GM18951 (cell line): ENCODE data around the gene LIMS2.

Experiments
- POLR2A ChIP-seq: IDR thresholded peaks from 4 replicates; pipeline ENCODE4 v1.6.1; 2011; ENCODE audit warnings: mild to moderate bottlenecking; ENCODE audit not compliant: insufficient read length, insufficient read depth; ENCODE audit errors: extremely low read depth
- in situ Hi-C: fragments of 300-500 bp; cut with MboI; formaldehyde crosslinking; loops from one replicate; pipeline ENCODE4 v1.12.0; 2022; ENCODE audit warnings: low sequenced_read_pairs, mixed read lengths, inconsistent platforms; ENCODE audit not compliant: unreplicated experiment

The LIMS2 gene

DNA sequence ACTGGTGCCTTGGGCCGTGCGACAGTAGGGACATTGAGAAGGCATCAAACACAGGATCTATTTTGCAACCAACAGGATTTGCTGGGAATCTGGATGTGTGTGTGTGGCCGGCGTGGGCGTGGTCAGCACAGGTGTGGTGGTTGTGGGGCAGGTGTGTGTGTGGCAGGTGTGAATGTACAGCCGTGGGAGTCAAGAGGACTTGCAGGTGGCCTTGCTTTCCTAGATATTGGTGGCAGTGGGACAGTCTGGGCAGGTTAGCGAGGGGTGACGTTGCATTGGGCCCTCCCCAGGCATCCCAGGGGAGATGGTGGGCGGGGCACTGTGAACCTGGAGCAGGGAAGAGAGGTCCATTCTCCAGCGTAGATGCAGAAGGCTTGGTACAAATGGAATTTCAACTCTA, 3.2 kb upstream of the LIMS2 start:
- TF ChIP-seq POLR2A, result no peak

DNA sequence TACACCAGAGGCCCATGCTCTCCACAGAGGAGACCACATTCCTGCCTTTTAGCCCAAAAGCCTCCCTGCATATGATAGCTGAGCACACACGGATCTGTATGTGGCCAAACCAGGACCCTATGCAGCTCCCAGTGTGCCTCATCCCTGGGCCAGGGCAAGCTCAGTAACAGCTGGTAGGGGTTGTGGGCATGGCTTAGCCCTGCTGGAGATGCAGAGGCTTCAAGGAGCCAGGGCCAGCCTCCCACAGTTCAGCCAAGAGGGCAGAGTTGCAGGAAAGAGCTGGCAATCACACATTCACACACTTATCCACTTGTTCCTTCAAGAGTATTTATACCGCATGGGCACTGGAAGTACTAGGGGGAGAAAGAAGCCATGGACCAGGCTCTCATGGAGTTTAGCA, 1.6 kb upstream of the LIMS2 start:
- in situ Hi-C loops, result no loop called here
- TF ChIP-seq POLR2A, result no peak

More for the DNA sequence above, 3.2 kb upstream of the LIMS2 start:
- in situ Hi-C loops, result no loop called here

DNA sequence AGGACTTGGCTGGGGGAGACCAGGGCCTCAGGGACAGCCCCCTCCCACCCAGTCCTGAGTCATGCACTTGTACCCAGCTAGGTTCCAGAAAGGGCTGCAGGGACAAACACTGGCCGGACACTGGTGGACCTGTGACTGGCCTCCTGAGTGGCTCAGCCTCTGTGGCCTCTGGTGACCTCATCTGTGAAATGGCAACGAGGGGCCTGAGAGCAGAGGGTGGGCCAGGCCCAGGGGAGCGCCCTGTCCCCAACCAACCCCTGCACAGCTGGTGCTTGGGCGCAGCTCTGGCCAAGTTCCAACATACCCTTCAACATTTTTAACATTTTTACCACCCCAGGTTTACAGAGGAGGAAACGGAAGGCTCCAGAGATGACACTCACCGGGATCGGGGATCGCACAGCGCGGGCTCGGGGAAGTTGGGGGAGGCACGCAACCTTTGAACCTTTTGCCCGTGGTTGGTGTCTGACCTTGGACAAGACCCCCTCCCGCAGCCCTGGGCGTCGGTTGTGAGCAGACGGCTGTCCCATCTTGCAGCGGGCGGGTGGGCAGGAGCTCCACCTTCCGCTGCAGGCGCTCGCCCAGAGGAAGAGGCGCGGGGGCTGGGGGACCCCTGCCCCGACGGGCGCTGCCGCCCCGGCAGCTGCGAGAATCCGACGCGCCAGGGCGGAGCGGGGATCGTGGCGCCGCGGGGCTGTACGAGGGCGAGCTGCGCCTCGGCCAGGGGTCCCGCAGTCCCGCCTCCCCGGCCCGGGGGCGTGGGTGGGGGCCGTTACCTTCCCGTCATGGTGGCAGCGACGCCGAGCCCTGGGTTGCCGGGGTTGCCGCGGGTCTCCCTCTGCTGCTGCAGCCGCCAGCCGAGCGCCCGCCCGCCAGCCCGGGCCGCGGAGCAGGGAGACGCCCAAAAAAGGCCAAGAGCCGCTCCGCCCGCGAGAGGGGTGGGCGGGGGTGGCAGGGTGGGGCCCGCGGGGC, 805 bp downstream of the LIMS2 start:
- TF ChIP-seq POLR2A, result no peak
- in situ Hi-C loops, result no loop called here

DNA sequence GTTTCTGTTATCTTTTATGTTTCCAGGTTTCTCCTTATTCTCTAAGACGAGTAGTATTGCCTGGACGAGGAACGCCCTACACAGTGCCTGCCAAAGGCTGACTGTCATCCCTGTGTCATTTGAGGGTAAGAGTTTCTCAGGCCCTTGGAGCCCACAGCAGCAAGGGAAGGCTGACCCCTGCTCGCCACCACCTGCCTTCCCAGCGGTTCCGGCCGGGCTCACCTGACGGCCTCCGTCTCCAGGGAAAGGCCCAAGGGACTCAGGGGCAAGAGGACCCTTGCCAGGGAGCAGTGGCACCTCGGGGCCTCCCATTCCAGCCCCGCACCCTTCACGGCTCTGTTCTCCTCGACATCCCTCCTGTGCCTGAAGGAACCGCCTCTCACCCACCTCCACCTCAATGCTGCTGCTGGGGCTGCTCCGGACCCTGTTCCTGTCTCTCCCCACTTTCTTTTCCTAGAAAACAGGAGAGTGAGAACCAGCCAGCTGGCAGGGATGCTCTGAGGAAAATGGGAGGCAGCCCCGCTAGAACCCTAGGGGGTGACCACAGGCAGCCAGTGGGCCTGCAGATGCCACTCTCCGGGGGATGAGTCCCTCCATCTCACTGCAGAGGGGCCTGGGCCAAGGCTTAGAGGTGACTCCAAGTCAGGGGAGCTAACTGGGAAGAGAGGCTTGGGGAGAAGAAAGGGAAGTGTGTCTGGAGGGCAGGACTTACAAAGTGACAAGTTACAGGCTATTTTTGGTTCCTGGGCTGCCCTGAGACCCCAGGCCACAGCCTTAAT, 1.9 kb downstream of the LIMS2 start:
- in situ Hi-C loops, result no loop called here
- TF ChIP-seq POLR2A, result no peak

DNA sequence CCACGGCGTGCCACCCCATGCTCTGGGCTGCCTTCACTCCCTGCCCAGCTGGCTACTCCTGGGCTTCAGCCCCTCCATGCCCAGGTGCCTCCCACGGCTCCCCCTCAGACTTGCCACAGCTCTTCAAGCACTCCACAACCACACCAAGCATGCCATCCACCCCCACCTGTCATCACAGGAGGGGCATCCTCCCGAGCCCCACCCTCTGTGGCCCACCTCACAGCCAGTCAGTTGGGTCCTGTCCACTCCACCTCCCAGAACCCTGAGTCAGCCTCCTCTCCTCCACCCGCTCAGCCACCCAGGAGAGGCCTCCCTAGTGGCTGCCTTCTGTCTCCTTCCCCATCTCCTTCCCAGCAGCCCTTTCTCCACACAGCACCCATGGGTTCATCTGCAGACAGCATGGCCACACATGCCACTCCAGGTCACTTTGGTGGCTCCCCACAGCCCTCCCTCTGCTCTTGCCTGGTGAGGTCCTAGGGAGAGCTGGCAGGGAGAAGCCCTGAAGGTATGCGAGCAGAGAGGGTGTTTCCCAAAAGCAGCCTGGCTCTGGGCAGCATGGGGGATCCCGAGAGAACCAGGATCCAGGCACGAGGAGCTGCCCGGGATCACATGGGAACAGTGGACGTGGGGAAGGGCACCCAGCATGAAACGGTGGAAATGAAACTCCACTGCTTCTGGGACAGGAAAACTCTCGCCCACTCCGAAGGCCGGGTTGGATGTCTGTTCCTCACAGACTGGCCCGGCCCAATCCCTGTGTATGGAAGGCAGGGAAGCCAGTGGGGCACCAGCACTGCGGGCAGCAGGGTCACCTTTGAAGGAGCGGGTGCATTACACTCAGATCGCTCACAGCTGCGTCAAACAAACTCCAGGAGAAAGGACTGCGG, 2.7 kb downstream of the LIMS2 start:
- TF ChIP-seq POLR2A, result no peak
- in situ Hi-C loops, result no loop called here

DNA sequence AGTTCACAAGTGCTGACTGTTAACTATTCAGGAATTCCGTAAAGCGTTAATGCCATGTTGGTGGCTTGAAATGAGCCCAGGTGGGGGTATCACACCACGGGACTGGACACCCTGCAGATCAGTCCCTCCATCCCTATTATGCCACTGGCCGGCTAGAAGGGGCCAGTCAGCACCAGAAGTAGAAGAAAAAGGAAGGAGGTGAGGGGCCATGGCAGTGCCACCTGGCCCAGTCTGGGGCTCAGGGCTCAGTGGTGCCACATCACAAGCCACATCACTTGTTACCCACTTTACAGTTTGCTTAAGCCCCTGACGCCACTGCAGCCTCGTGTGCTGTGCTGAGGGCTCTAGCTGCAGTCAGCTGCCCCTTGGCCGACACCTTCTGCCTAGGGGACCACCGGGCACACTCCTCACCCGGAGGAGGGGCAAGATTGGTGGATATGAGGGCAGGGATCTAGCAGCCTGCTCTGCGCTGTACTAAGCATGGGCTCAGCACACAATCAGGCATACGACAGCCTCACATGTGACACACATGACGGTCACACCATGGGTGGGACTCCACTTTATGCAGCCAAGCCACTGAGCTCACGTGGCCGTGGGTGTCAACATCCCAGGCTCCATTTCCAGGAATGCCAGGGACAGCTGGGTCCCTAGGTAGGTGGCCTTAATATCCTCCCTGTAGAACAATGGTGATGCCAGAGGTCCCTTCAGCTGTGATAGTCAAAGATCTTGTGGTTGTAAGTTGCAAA, 3.6 kb downstream of the LIMS2 start:
- TF ChIP-seq POLR2A, result no peak
- in situ Hi-C loops, result no loop called here

DNA sequence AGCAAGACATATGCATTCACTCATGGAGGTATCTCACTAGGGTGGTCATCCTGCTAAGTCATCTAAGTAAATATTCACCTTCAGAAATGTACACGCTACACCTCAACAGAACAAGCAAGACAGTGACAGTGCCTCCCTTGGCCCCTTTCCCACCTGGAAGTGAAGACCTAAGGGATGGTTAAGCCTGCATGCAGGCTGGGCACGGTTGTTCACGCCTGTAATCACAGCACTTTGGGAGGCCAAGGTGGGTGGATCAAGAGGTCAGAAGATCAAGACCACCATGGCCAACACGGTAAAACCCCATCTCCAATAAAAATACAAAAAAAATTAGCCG, 4.4 kb downstream of the LIMS2 start:
- in situ Hi-C loops, result no loop called here
- TF ChIP-seq POLR2A, result no peak

DNA sequence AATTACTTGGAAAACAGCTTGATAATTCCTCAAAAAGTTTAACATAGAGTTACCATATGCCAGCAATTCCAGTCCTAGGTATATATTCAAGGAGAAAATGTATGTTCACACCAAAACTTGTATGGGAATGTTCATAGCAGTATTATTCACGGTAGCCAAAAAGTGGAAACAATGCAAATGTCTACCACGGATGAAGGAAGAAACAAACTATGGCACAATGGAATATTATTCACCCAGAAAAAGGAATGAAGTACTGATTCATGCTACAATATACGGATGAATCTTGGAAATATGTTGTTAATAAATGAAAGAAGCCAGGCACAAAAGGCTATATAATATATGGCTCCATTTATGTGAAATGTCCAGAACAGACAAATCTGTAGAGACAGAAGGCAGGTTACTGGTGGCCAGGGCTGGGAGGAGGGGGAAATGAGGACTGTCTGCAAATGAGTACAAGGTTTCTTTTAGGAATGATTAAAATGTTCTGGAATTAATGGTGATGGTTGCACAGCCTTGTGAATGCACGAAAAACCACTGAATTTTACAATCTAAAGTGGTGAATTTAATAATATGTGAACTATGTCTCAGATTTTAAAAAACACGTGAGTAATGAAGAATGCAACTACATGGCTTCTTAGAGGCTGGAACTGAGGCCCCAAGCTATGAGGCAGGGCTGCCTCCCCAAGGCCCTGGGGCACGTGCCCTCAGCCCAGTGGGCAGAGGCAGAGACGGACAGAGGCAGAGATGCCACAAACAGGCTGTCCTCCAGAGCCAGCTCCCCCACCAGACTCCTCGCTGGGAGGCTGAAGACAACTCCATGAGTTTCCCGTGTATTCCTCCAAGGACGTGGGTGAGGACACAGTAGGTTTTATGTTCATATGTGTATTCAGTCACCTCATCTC, 5.0 kb downstream of the LIMS2 start:
- in situ Hi-C loops, result no loop called here

DNA sequence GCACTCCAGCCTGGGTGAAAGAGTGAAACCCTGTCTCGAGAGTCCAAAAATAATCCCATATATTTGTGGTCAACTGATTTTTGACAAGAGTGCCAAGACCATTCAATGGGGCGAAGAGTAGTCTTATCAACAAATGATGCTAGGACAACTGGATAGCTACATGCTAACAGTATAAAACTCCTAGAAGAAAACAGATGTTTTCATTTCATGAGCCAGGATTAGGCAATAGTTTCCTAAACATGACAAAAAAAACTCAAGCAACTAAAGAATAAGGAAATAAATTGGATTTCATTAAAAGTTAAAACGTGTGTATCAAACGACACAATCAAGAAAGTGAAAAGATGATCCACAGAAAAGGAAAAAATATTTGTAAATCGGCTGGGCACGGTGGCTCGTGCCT, 6.3 kb downstream of the LIMS2 start:
- in situ Hi-C loops, result no loop called here
- no peak for TF ChIP-seq POLR2A

More for the DNA sequence above, 5.0 kb downstream of the LIMS2 start:
- no peak for TF ChIP-seq POLR2A

DNA sequence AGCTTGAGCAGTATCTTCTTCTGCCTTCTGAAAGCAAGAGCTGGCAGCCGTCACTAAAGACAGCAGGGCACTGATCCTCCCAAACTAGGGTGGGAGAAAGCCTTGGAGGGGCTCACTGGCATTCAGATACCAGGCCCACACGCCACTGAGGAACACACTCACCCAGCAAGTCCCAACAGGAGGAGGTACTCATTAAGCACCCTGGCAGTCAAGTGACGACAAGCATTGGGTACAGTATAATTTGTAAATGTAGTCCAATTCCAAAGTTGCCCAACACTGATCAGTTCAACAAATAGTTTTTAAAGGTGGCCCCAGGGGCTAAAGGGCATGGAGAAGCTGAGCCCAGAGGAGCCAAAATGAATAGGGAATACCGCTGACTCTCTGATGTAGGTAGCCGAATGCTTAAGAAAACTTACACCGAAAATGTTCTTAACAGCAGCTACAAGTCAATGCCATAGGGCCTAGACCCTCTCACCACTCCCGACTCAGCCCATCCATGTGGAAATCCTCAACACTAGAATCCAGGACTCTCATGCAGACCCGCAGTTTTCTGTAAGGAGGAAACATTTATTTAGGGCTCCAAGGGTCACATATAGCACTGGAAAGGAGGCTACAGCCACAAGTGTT, 9.9 kb downstream of the LIMS2 start:
- in situ Hi-C loops, result no loop called here
- no peak for TF ChIP-seq POLR2A

DNA sequence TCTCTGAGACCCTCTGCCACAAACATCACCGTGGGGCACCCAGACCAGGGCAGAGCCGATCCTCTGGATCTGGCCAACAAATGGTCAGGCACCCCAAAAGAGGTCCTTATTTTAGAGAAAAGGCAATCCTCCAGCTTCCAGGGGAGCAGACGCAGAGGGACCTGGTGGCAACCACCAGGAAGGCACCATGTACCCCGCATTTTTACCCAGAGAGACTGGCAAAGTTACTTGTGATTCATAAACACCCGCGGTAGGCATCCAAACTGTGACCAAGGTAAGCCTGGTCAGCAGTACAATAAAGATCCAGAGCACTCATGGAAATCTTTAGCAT, 10.5 kb downstream of the LIMS2 start:
- TF ChIP-seq POLR2A, result no peak
- in situ Hi-C loops, result no loop called here
